Mucosa of rectum (tissue), 2 donors: ENCODE measurements around the gene UBXN4.

Experiments used
- H3K27ac ChIP-seq, 2 donors: one replicate each; pipeline ENCODE4 v1.7.0; 2013; ENCODE audit warnings: inconsistent platforms in 2 of 2, low read depth in 2 of 2, low read length in 2 of 2
- H3K27me3 ChIP-seq, 2 donors: one replicate each; pipeline ENCODE4 v1.7.0; 2013; ENCODE audit warnings: low read length in 2 of 2; ENCODE audit not compliant: control insufficient read depth in 2 of 2, insufficient read depth in 2 of 2
- H3K36me3 ChIP-seq, 2 donors: one replicate each; pipeline ENCODE4 v1.7.0; 2013; ENCODE audit warnings: low read length in 2 of 2; ENCODE audit not compliant: control insufficient read depth in 2 of 2, insufficient read depth in 2 of 2
- H3K4me1 ChIP-seq, 2 donors: one replicate each; pipeline ENCODE4 v1.7.0; 2013; ENCODE audit warnings: low read length in 2 of 2, mild to moderate bottlenecking in 1 of 2; ENCODE audit not compliant: control insufficient read depth in 2 of 2, insufficient read depth in 2 of 2
- H3K4me3 ChIP-seq, 2 donors: one replicate each; pipeline ENCODE4 v1.7.0; 2013; ENCODE audit warnings: low read length in 2 of 2
- H3K9ac ChIP-seq, 2 donors: one replicate each; pipeline ENCODE4 v1.7.0; 2013; ENCODE audit warnings: low read length in 2 of 2, low read depth in 1 of 2, mild to moderate bottlenecking in 1 of 2
- H3K9me3 ChIP-seq, 2 donors: one replicate each; pipeline ENCODE4 v1.7.0; 2013; ENCODE audit warnings: low read length in 2 of 2; ENCODE audit not compliant: control insufficient read depth in 2 of 2
- donor health status: healthy.
- donor health status: Normal muscosa, but diverticular disease.

Gene UBXN4

DNA sequence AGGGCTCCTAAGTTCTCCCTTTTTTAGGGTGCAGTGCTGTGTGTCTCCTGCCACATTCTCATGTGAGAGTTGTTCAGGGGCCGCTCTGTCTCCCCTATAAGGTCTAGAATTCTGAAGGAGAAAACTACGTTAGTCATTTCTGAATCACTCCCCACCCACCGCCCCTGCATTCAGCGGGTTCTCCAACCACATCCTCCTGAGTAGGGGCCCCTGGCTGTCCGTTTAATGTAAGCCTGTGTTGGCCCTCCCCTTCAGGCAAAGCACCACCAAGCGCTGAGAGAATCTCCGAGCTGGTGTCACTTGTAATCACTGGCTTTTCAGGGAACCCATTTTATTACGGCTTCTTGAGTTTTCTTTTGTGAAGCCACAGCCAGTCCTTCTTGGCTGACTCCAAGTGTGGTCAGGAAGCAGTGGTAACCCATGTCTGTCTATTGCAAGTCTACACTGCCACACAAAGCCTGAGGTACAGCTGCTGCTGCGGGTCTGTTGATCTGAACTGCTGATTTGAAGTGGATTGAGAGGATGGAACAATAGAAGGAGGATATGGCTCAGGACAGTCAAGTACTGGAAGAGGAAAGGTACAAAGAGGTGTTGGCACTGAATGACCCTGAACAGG is 78.5 kb downstream of the UBXN4 start:
- H3K9ac ChIP-seq, result no peak overlapping the region
- H3K4me3 ChIP-seq, result no peak overlapping the region
- H3K27ac ChIP-seq, result no peak overlapping the region
- H3K4me1 ChIP-seq, result no peaks in the 10 kb centered on the region
- H3K36me3 ChIP-seq, result no peaks in the 10 kb centered on the region
- no peaks in the 10 kb centered on the region for H3K27me3 ChIP-seq
- no peaks in the 10 kb centered on the region for H3K9me3 ChIP-seq

DNA sequence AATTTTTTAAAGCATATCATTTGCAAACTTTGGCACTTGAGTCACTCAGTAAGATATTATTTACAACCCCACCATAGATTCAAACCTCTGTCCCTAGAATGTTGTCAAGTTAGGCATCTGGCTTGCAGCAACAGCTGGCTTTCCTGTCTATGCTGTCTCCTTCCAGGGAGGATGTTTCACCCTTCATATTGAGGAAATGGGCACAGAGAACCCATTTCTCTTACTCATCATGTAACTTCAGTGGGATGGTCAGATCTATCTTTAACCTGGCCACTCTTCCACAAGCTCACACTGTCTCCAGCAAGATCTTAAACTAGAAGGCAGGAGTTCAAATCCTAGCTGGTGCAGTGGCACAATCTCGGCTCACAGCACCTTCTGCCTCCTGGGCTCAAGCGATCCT is 79.5 kb downstream of the UBXN4 start:
- no peaks in the 10 kb centered on the region for H3K4me1 ChIP-seq
- H3K27ac ChIP-seq, result no peak overlapping the region
- no peaks in the 10 kb centered on the region for H3K9me3 ChIP-seq
- H3K9ac ChIP-seq, result no peak overlapping the region
- H3K36me3 ChIP-seq, result no peaks in the 10 kb centered on the region
- H3K4me3 ChIP-seq, result no peak overlapping the region
- no peaks in the 10 kb centered on the region for H3K27me3 ChIP-seq

DNA sequence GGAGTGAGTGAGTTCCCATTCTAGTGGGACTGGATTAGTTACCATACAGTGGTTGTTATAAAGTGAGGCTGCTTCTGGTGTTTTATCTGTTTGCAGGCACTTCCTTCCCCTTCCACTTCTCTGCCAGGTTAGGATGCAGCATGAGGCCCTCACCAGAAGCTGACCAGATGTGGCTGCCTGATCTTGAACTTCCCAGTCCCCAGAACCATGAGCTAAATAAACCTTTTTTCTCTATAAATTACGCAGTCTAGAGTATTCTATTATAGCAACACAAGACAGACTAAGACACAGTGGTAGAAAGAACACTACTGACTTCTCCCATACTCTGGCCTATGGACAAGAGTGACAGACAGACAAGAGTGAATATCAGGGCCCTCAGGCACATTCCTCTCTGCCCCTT is 81.2 kb downstream of the UBXN4 start:
- Histone ChIP-seq H3K27ac (no peak overlapping the region), H3K27me3 (no peaks in the 10 kb centered on the region), H3K4me1 (no peaks in the 10 kb centered on the region), H3K9ac (no peak overlapping the region), H3K4me3 (no peak overlapping the region), H3K9me3 (no peaks in the 10 kb centered on the region), H3K36me3 (no peaks in the 10 kb centered on the region)

DNA sequence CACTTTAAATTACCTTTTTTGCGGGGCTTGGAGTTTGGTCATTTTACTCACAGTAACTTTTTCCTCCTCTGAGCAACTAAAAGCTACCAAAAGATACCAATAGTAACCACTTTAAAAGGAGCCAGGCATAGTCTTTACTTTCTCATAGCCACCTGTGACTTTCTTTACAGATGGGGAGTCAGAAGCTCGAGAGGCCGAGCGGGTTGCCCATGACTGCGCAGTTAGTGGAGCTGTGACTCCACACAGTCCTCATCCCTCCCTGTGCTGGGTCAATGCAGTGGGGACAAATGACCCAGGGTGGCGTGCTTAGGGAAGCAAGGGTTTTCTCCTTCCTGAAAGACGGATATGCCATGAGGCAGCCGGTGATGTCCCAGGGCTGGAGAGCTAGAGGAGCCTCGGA is 83.5 kb downstream of the UBXN4 start:
- Histone ChIP-seq H3K4me1 (no peaks in the 10 kb centered on the region), H3K27ac (no peak overlapping the region), H3K9me3 (no peaks in the 10 kb centered on the region), H3K36me3 (no peaks in the 10 kb centered on the region), H3K4me3 (no peak overlapping the region), H3K9ac (no peak overlapping the region), H3K27me3 (no peaks in the 10 kb centered on the region)

DNA sequence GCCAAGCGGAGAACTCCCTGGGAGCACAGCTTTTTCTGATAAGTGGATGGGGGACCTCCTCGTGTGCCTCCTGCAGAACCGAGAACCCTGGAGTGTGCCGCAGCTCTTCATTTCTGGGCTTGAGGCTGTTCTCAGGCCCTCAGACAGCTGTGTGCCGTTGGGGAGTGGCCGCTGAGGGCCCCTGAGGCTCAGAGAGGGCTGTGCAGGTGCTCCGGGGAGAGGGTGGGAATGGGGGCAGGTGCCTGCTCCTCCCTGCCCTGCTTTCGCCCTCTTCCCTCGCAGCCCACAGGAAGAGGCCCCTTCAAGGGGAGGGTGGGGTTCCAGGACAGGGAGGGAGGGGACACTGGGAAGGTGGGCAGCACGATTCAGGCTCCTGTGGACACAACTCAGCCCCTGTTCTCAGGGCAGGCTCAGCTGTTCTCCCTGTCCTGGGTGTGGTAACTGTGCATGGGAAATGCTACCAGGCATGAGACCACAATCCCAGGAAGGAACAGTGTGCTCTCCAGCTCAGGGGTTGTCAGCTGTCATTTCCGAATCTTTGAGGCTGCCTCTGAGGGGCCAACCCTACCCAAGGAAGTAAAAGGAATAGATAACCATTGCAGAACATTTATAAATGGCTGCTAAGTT is 84.0 kb downstream of the UBXN4 start:
- H3K9ac ChIP-seq, result no peak overlapping the region
- no peaks in the 10 kb centered on the region for H3K27me3 ChIP-seq
- no peaks in the 10 kb centered on the region for H3K9me3 ChIP-seq
- no peaks in the 10 kb centered on the region for H3K36me3 ChIP-seq
- no peak overlapping the region for H3K4me3 ChIP-seq
- no peak overlapping the region for H3K27ac ChIP-seq
- no peaks in the 10 kb centered on the region for H3K4me1 ChIP-seq

DNA sequence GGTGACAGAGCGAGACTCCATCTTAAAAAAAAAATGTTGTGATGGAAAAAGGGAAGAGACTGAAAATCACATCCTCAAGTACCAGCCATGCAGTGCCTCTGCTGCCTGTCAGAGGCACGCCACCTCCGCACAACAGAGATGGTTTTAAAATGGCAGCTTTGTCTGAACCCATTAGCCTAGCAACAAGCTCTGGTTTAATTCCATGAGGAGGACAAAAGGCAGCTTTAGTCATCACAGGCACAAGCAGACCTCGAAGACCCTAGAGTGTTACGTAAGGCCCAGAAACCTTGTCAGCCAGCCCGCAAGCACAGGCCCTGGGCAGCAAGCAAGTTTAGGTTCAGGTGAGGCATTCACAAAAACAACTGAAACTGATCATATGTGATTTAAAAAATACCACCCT is 84.9 kb downstream of the UBXN4 start:
- H3K9ac ChIP-seq, result no peak overlapping the region
- H3K36me3 ChIP-seq, result no peaks in the 10 kb centered on the region
- peaks cover 3% of the 10 kb centered on the region in 2 donors for H3K4me1 ChIP-seq
- no peak overlapping the region for H3K27ac ChIP-seq
- H3K4me3 ChIP-seq, result no peak overlapping the region
- H3K9me3 ChIP-seq, result no peaks in the 10 kb centered on the region
- H3K27me3 ChIP-seq, result no peaks in the 10 kb centered on the region

DNA sequence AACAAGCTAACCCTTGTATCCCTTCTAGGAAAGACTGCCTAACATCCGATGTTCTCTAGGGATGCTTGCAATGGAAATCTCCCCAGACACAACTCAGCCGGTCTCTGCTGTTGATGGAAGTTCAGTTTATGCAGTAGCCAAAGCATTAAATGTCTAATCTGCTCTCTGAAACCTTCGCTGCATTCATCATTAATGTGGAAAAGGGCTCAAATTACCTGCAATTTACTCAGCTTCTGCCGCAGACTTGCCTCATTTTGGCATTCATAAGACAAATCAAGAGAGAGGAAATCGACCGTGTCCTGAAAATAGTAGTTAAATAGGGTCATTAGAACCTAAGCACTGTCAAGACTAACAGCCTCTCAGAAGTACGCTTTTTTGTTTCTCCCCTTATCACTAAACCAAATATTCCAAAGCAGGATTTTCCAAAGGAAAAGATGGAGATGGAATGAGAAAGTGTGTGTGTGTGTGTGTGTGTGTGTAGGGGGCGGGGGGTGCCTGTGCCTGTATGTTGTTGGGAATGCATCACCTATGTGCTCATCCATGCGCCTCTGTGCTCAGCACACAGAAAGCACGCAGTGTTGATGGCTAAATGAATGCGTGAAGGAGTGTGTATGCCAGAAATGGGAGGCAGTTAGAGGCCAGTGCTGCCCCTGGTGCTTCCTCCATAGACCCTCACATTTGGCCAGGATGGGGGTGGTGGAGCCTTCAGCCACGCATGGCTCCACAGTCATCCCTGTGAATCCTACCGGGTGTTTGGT is 87.9 kb downstream of the UBXN4 start:
- Histone ChIP-seq H3K27ac (no peak overlapping the region), H3K4me1 (peaks cover 3% of the 10 kb centered on the region in 2 donors), H3K4me3 (no peak overlapping the region), H3K27me3 (no peaks in the 10 kb centered on the region), H3K36me3 (no peaks in the 10 kb centered on the region), H3K9ac (no peak overlapping the region), H3K9me3 (no peaks in the 10 kb centered on the region)

DNA sequence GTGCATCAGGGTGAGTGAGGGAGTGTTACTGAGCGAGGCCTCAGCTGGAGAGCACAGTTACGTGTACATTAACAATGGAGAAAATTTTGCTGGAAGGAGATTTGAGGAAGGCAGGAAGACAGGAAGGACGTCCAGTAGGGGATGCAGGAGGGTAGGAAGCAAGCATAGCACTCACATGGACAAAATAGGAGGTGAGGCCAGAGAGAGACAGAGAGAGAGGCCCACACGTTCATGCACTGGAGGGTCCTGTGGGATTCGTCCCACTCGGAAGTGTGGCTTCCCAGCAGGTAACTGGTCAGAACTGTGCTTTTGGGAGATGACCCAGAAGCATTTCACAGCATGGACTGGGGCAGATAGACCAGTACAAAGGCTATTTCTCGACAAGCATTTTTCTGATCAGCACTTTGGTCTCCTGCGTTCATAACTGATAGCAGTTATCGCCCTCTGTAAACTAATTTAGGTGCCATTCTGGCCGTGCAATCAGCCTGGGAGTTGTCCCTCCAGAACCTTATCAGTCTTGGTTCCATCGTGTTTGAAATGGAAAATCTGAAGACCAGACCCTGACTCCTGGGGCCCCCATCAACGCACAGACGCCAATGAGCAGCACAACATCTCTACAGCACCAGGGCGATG is 89.6 kb downstream of the UBXN4 start:
- no peaks in the 10 kb centered on the region for H3K9me3 ChIP-seq

DNA sequence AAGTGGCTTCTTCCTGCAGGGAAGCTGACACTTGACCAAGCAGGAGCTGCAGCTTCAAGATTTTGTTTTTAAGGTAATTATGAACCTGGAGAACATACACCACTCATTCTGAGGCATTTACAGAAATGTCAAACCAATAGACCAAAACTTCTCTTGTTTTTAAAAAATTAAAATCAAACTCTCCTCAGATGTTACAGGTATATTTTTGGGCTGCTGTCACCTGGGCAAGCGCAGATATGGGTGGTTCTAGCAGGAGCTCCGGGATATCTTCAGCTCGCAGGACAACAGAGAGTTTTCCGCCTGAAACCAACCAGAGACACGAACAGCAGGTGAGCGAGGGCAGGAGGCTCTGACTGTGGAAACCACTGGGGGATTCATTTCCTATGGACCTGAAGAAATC is 91.2 kb downstream of the UBXN4 start:
- no peak overlapping the region for H3K9ac ChIP-seq
- H3K27me3 ChIP-seq, result no peaks in the 10 kb centered on the region
- no peaks in the 10 kb centered on the region for H3K9me3 ChIP-seq
- H3K27ac ChIP-seq, result no peak overlapping the region
- peaks cover 3% of the 10 kb centered on the region in 2 donors for H3K4me1 ChIP-seq
- H3K36me3 ChIP-seq, result no peaks in the 10 kb centered on the region
- H3K4me3 ChIP-seq, result no peak overlapping the region

More for the DNA sequence above, 89.6 kb downstream of the UBXN4 start:
- Histone ChIP-seq H3K27ac (no peak overlapping the region), H3K4me3 (no peak overlapping the region), H3K9ac (no peak overlapping the region), H3K36me3 (no peaks in the 10 kb centered on the region), H3K27me3 (no peaks in the 10 kb centered on the region), H3K4me1 (peaks cover 3% of the 10 kb centered on the region in 2 donors)
